GM21619 (cell line): Measurements from ENCODE around the gene PDCD1LG2.
"Not testable (repeated sequence)": the region's sequence is repeated elsewhere in the genome, so short reads cannot be mapped to it uniquely, and the experiment has no call there.

Experiments
- ATAC-seq: cut with Tn5 transposase; IDR thresholded peaks from one replicate; pipeline ENCODE4 v1.9.1; 2021; ENCODE audit not compliant: unreplicated experiment

The PDCD1LG2 gene

DNA sequence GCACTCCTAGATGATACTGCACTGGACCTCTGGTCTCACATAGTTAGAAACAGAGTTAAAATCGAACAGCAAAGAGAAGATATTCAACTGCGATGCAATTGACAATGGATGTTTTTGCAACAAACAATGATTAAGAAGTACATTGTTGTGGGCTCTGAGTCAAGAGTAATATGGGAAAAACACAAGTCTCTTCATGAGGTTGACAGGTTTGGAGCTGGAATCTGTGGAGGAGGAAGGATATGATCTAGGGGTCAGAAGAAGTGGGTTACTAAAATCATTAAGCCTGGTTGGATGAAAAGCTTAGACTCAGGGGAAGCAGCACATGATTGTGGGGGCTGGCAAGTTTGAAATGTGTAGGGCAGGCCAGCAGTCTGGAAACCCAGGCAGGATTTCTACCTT is 53.1 kb downstream of the PDCD1LG2 start:
- no peak for ATAC-seq

DNA sequence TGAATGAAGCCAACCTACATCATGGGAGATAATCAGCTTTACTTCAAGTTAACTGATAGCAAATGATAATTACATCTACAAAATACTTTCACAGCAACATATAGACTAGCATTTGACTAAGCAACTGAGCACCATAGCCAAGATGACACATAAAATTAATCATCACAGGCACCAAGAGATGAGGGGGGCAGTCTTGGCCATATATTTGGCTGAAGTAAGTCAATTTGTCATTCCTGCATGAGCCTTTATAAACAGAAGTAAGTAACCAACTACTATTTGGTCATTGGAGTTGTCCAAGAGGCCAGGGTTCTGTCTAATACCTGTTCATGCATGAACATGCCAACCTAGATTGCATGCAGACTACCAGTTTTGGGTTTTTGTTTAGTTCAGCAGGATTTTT is 53.6 kb downstream of the PDCD1LG2 start:
- ATAC-seq = no peak

DNA sequence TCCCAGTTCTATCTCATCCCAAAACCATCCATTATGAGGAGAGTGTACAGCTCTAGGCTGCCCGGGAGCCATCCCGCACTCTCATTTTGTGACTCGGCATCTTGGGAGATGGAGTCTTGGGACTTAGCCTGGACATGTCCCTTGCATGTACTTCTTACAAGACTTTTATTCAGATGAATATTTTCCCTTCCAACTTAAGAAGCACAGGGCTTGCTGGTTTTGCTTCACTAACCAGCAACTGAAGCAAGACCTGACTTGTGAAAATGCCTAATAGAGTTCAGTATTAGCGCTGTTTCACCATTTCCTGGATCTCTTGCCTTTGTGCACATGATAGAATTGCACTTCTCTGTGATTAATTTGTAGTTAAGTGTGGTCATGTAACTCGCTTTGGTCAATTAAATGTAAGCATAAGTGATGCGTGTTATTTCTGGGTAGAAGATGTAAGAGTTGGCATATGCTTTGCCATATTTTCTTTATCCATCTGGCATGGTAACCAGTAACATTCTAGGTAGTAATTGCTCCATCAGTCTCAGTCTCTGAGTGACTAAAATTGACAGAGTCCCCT is 55.8 kb downstream of the PDCD1LG2 start:
- peak; percentile 65 for ATAC-seq

- no peak for ATAC-seq
These were observed 58.5 kb downstream of the PDCD1LG2 start for GRCh38 chr9:5568868-5569267.

- no peak for ATAC-seq
These were observed 59.1 kb downstream of the PDCD1LG2 start for GRCh38 chr9:5569409-5569808.

DNA sequence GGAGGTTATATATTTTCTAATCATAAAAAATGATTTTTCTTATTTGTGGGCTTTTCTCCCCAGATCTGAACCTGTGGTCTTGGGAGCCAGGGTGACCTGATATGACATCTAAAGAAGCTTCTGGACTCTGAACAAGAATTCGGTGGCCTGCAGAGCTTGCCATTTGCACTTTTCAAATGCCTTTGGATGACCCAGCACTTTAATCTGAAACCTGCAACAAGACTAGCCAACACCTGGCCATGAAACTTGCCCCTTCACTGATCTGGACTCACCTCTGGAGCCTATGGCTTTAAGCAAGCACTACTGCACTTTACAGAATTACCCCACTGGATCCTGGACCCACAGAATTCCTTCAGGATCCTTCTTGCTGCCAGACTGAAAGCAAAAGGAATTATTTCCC is 59.6 kb downstream of the PDCD1LG2 start:
- ATAC-seq = no peak

DNA sequence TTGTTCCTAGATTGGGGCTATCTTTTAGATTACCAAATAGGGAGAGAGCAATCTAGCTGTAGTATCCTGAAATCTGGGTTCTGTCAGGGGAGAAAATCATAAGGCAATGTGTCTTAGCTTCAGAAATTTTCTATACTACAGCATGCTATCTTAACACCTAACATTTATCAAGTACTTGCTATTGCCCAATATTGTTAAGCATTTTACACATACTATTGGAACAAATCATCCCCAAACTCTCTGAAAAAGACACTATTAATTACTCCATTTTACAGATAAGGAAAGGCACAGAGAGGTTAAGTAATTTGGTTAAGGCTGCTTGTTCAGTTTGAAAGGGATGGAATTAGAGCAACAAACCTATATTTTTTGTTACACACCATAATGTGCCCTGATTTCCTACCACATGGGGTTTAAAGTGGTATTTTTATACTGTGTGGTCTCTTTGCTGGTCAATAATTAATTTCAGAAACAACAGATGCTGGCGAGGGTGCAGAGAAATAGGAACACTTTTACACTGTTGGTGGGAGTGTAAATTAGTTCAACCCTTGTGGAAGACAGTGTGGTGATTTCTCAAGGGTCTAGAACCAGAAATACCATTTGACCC is 61.4 kb downstream of the PDCD1LG2 start:
- peak; percentile 51 for ATAC-seq

- no peak for ATAC-seq
These were observed 63.8 kb downstream of the PDCD1LG2 start for GRCh38 chr9:5574097-5574496.

DNA sequence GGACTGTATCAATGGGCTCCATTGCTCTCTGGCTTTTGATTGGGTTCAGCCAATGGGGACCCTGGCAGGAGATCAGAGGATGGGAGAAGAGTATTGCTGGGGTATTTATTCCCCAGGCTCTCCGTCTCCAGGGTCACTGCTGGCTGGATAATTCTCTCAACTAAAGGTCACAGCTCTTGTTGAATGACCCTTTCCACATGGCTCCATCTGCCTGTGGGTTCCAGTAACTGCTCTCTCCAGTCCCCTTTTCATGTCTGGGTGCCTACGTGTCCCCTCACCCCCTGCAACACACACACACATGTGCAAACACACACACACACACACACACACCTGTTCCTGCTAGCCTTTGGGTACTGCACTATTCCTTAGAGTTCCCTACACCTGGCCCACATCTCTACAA is 64.7 kb downstream of the PDCD1LG2 start:
- ATAC-seq = no peak

GRCh38 chr9:5577225-5577624 is 66.9 kb downstream of the PDCD1LG2 start:
- ATAC-seq = no peak

DNA sequence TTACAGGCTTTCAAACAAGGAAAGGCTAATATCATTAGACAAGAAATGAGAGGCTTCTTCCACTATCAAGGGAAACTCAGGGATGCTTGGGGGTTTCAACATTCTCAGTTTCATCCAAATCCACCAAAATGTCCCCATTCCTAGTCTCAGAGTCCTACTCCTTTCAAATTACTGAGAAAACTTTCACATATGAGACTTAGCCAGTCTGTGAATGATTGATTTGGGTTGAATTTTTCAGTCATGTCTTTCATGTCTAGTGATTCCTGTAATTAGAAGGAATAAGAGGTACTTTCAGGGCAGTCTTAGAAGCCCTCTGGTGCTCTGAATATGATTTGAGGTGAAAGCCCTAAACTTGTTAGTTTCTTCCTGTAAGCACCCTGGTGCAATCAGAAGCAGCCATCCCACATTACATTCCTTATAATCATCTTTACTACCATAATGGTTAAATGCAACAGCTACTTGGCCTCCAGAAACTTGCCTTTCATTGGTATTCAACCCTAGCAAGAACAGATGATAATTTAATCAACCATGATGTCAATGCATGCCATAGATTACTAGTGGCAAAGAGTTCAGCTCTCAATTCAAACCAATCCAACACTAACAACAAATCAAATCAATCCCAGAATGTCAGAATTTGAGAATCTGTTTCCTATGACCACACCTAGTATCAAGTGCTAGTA is 67.8 kb downstream of the PDCD1LG2 start:
- ATAC-seq = no peak

- ATAC-seq = no peak
These were observed 68.4 kb downstream of the PDCD1LG2 start for GRCh38 chr9:5578698-5579085.

- no peak for ATAC-seq
These were observed 69.5 kb downstream of the PDCD1LG2 start for GRCh38 chr9:5579881-5580280.

GRCh38 chr9:5580650-5581049 is 70.3 kb downstream of the PDCD1LG2 start:
- no peak for ATAC-seq

GRCh38 chr9:5581706-5582105 is 71.4 kb downstream of the PDCD1LG2 start:
- ATAC-seq = not testable (repeated sequence)

- peak; percentile 43 for ATAC-seq
These were observed 72.5 kb downstream of the PDCD1LG2 start for GRCh38 chr9:5582835-5583195.

GRCh38 chr9:5586391-5586802 is 76.1 kb downstream of the PDCD1LG2 start:
- no peak for ATAC-seq

DNA sequence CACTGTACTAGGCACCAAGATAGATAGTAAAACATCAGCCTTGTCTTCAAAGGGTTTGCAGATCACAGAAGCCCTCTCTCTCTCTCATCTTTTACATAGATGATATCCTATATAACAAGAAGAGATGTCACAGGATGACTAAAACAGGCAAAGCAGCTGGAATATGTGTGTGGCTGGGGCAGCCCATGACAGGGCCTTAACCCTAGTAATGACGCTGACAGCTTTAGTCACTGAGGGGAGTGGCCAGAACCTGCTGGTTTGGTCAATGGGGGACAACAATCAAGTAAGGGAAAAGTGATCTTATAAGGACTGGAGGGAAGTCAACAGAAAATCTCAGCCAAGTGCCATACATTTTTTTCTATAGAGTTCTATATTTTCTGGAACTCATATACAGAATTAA is 76.7 kb downstream of the PDCD1LG2 start:
- ATAC-seq = no peak

DNA sequence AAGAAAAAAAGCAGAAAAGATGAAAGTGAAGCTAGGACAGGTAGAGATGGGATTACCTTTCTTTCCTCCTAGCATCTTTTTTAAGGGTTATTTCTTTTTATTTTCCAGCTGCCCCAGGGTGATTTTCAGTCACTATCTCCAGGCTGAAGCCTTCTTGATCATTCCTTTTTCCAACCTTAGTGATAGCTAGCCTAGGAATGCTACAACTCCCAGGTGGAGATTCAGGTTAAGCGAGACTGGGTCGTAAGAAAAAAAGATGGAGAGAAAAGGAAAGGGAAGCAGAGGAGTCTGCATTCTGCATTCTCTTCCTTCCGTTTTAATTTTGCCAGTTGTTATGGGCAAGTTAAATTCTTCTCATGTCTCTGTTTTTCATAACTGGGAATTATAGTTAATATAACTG is 81.9 kb downstream of the PDCD1LG2 start:
- ATAC-seq = no peak

DNA sequence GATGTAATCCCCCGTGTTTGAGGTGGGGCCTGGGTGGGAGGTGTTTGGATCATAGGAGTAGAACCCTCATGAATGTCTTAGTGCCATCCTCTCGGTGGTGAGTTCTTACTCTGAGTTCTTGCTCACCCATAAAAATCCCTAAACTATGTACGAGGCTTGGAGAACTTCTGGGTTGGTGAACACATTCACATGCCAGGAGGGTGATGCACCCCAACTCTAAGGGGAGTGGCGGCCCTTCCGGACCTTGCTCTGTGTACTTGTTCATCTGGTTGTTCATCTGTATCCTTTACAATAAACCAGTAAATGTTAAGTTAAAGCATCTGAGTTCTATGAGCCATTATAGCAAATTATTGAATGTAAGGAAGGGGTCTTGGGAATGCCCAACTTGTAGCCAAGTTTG is 82.6 kb downstream of the PDCD1LG2 start:
- no peak for ATAC-seq

DNA sequence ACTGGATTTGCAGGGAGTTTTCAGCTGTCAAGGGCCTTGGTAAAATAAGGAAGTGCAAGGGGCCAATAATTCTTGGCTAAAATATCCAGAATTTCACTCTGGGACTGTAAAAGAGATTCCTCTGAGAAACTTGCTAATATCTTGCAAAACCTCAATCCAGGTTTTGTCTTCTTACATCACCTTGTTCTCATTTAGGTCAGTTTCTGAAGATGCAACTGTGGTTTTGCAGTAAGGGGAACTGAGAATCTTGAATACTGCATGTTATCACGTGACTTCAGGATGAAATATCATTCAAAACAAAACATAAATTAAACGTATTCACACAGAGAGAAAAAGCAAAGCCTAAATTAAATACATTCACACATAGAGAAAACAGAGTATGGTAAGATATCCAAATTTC is 83.6 kb downstream of the PDCD1LG2 start:
- peak; percentile 54 for ATAC-seq

DNA sequence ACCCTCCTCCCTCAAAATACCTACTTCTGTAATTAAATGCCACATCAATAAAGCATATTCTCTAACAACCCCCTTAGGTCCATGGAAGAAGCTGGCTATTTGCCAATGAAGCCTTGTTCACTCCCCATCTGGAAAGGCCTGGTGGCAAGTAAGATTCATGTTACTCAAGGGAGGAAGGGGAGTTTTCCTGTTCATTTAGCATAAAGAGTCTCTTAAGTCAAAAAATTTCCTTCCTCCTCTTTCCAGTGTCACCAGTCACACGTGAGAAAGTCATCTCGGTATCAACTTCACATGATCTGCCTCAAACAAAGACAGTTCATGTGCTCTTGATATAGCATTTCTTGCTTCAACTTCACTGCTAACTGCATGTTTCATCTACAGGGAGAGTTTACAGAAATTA is 85.8 kb downstream of the PDCD1LG2 start:
- no peak for ATAC-seq
